HG03378 (cell line): Measurements from ENCODE around the gene AFM.

Experiments
- ATAC-seq: cut with Tn5 transposase; IDR thresholded peaks from one replicate; pipeline ENCODE4 v1.9.1; 2021; ENCODE audit warnings: mild to moderate bottlenecking, moderate library complexity; ENCODE audit not compliant: unreplicated experiment

The AFM gene

DNA sequence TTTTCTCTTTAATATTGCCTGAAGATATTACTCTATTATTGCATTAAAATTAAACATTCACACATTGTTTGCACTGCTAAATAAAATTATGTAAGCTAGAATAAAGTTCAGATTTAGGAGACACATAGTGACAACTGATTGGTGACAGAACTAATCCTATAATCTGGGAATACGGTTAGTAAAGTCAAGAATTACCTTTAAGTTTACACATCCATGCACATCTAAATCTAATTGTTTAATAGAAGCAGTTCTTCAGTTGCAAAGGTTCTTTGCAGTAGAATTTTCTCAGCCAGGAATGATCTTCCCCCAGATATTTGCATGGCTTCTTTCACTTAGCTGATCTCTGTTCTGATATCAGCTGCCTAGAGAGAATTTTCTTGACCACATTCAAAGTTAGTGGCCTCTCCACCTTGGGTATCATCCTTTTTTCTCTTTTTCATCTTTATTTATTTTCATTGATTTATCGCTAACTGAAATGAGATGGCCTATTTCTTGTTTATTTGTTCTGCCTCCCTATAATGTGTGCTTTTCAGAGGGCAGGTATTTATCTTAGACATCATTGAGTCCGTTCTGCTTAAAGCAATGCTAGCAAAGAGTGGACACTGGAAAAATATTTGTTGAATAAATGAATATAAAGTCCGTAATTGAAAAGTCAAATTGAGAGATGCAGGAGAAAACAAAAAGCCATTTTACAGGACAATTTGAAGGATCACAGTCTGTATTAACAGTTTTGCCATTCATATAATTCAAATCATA is 32.9 kb upstream of the AFM start:
- ATAC-seq = no peak

DNA sequence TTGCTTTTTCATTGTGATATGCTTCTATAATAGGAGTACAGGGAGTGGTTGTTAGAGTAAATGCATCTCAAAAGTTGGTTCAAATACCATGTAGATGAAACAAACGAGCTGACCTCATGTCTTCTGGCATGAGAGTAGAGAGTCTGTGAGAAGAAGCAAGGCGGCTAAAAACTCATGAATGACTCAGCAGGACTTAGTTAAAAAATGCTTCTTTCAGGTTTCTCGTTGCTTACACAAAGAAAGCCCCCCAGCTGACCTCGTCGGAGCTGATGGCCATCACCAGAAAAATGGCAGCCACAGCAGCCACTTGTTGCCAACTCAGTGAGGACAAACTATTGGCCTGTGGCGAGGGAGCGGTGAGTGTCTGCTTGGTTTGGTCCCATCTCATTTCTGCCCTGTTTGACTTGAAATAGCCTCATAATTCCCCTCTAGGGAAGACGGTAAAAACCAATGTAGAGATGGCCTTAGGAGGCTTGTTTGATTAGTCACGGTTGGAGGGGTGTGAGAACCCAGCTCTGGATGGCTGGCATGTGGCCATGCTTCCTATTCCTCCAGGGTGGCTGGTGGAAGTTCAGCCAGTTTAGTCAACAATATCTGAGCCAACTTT is 31.0 kb upstream of the AFM start:
- no peak for ATAC-seq

GRCh38 chr4:73451404-73451803 is 30.1 kb upstream of the AFM start:
- ATAC-seq = no peak

DNA sequence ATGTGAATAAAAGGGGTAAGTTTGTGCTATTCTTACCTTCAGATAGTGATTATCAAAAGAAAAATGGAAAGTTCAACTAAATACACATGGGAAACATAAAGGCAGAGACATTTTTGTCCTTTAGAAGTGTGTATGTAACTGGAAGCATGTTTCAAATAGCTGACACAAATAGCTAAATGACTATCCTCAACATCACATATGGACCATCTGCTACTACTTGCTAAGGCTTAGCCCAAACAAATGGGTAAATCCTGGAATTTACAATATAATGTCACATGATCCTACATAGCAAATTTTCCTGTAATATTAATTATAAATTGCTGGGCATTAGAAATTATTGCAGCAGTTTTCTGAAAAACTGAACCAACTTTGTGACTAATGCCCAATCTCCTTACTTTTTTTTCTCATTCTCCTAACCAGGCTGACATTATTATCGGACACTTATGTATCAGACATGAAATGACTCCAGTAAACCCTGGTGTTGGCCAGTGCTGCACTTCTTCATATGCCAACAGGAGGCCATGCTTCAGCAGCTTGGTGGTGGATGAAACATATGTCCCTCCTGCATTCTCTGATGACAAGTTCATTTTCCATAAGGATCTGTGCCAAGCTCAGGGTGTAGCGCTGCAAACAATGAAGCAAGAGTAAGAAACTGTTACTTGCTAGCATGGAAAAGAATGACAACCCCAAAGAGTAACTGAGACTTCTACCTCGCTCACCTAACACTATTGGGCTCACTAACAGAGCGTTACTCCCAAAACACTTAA is 29.4 kb upstream of the AFM start:
- ATAC-seq = no peak

DNA sequence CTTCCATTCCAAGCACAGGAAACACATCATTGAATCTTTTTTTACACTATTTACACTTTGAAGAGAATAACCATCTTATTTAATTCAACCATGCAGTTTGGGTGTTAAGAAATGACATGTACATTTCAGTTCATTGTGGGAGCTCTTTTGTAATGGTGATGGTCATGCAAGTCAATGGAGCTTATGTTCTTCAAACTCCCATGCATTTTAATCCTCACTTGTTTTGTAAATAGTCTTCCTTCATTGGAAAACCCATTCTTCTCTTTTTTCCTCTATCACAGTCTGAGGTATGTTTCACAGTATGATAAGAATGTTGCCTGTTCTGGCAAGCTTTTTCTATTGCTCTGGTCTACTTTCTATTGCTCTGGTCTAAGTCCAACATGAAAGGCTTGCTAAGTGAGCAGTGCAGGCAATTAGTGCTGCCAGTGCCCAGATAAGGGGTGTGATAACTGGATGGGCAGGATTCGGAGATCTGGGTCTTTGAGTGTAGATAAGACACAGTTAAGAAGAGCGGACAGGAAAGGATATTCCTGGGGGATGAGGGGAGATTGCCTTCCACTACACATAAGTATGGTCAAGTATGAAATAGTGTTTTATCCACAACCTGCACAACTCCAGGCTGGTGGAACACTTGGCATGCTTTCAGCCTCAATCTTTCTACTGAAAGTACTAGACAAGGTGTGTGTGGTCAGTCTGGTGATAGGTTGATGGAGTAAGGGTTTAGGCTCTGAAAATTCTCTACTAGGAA is 28.4 kb upstream of the AFM start:
- ATAC-seq = no peak

DNA sequence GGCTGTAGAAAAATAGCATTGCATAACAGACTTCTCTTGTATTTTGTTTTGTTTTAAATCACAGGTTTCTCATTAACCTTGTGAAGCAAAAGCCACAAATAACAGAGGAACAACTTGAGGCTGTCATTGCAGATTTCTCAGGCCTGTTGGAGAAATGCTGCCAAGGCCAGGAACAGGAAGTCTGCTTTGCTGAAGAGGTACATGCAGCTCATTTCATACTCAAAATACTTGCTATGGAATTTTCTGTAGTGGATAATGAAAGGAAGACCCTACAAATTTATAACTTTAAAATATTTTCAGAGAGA is 27.9 kb upstream of the AFM start:
- no peak for ATAC-seq

GRCh38 chr4:73454920-73455319 is 26.6 kb upstream of the AFM start:
- ATAC-seq = no peak

- ATAC-seq = no peak
Observed at GRCh38 chr4:73456177-73457022, 25.1 kb upstream of the AFM start.

DNA sequence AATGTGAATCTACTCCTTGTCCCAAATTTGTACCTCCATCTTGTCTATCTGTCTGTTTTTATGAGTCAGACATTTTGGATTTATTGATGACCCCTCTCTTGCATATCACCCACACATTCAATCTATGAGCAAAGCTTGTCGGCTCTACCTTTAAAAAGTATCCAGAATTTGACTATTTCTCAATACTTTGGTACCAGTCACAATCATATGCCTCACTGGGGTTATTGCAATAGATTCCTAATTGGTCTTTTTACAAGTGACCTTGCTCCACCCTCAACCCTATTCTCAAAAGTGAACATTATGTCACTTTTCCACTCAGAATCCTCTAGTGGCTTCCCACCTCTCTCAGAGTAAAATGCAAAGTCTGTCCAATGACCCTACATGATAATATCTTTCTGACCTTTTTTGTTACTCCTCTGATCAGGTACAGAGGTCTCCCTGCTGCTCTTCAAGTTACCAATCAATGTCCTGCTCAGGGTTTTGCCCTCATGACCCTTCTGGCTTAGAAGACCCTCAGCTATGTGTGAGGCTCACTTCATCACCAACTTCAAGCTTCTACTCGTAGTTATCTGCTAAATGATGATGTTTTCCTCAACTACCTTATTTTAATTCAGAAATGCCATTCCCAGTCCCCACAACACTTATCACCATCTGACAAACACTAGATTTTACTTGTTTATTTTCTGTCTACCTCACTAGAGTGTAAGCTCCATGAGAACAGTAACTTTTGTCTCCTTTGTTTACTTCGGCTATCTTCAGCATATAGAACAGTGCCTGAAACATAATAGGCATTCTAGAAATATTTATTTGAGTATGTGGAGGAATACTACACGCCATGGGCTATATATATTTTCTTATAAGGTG is 23.1 kb upstream of the AFM start:
- no peak for ATAC-seq

- ATAC-seq = no peak
Observed at GRCh38 chr4:73459048-73459421, 22.5 kb upstream of the AFM start.

DNA sequence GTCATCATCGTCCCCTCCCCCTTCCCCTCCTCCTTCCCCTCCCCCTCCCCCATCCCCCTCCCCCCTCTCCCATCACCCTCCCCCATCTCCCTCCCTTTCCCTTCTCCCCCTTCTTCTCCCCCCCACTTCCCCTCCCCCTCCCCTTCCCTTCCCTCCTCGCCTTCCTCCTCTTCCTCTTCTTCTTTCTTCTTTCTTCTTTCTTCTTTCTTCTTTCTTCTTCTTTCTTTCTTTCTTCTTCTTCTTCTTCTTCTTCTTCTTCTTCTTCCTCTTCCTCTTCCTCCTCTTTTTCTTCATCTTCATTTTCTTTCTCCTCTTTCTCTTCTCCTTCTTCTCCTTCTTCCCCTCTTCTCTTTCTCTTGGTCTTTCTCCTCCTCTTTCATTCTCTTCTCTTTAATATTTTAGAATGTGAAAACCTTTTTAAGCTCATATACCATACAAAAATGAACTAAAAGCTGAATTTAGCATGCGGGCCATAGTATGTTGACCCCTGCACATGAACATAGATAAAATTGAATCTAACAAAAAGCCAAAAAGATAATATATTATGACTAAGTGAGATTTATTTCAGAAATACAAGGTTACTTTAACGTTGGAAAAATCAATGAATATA is 20.5 kb upstream of the AFM start:
- no peak for ATAC-seq

DNA sequence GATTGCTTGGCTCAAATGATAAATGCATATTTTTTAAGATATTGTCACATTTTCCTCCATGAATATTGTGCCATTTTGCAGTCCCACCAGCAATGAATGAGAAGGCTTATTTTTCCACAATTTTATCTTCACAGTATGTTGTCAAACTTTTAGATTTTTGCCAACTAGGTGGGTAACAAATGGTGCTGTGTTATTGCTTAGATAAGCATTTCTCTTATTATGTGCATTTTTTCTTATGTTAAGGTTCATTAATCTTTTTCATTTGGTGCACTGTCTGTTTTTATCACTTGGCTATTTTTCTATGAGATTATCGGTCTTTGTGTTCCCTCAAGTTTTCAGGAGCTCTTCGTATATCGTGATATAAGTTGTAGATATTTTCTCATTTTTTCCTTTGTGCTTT is 13.4 kb upstream of the AFM start:
- ATAC-seq = no peak

- no peak for ATAC-seq
Observed at GRCh38 chr4:73470728-73471127, 10.8 kb upstream of the AFM start.

DNA sequence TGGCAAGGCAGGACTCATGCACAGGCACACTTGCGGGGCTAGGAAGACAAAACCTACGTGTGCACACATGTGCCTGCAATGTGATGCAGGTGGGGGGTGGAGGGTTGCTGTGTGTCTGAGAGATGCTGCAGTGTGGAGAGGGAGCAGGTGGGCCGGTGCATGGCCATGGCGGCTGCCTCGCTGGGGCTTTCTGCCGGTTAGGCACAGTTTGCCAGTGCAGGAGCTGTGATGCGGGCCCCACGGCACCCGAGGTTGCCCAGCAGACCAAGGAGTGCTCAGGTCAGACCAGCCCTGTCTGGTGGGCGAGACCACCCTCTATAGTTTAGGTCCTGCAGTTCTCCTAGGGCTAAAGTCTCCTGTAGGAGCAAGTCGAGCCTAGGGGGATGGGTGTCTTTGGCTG is 4.4 kb upstream of the AFM start:
- no peak for ATAC-seq

- no peak for ATAC-seq
Observed at GRCh38 chr4:73479323-73479722, 2.2 kb upstream of the AFM start.

- no peak for ATAC-seq
Observed at GRCh38 chr4:73485085-73485484, 3.5 kb downstream of the AFM start.

- ATAC-seq = no peak
Observed at GRCh38 chr4:73485596-73485995, 4.1 kb downstream of the AFM start.

DNA sequence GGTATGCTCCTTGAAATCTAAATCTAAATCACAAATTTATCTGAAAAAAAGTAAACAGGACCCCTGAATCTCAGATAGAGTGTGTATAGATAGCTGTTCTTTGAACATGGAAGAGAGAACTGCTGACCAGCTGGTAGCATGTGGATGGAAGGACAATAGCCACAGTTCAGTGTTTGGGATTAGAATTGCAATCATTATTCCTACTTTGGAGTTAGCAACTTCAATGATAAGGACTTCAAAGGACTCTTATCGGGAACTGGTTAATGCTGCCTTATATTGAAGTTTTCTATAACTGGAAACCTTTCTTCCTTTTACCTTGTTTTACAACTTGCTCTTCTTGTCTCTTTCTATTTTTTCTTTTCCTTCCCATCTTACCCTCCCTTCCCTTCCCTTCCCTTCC is 5.0 kb downstream of the AFM start:
- no peak for ATAC-seq

DNA sequence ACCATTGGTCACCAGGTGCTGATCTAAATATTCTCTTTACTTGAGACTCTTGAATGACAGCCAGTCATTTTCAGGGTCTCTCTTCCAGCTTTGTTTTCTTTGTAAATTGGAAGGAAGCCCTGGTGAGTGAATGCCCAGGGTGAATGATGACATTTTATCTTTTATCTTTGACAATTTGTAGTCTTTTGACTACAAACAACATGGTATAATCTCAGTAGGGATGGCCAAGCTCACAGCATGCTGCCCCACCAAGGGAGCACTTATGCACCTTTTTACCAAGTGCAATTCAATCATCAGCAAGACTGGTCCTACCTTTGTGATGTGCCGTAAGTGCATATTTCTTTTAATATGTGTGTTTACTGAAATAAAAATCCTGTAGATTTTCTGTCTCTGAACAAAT is 5.7 kb downstream of the AFM start:
- ATAC-seq = no peak
